ENCODE data around the gene QTRT2.

Gene QTRT2

DNA sequence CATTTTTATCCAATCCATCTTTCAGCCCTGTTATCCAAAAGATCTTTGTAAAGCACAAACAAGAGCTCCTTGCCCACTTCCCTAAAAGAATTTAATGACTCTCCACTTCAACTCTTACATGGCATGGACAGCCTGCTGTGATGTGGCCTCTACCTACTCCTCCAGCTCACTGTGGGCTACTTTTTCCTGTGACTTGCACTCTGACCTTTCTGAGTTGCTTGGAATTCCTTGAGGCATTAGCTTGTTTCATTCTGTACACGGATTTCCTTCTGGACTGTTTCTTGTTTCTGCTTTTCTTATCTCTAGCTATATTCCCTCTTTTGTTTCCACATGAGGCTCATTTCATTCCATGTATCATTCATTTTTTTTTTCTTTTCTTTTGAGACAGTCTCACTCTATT lies 15.2 kb downstream of the QTRT2 start:
- DNase-seq: no peak
- intact Hi-C loops (cut with DNase I): no loop called here

- intact Hi-C loops (cut with DNase I): no loop called here
- DNase-seq: no peak
These were observed 20.2 kb downstream of the QTRT2 start for GRCh38 chr3:114076711-114077110.

- intact Hi-C loops (cut with DNase I): no loop called here
- no peak for DNase-seq
These were observed 21.6 kb downstream of the QTRT2 start for GRCh38 chr3:114078126-114078525.

DNA sequence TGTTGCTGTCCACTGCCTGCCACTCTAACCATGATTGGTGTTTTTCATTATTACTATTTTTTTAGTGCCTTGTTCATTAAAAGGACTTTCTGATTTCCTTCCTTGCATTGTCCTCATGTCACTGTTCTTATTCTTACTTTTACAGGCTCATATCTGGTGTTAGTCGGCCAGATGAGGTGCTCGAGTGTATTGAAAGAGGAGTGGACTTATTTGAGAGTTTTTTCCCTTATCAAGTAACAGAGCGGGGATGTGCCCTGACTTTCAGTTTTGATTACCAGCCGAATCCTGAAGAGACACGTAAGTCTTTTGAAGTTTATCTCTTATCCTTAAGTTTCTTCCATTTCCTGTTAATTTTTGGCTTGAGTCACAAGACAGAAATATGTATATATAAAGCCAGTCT lies 23.2 kb downstream of the QTRT2 start:
- intact Hi-C loops (cut with DNase I): no loop called here
- no peak for DNase-seq

DNA sequence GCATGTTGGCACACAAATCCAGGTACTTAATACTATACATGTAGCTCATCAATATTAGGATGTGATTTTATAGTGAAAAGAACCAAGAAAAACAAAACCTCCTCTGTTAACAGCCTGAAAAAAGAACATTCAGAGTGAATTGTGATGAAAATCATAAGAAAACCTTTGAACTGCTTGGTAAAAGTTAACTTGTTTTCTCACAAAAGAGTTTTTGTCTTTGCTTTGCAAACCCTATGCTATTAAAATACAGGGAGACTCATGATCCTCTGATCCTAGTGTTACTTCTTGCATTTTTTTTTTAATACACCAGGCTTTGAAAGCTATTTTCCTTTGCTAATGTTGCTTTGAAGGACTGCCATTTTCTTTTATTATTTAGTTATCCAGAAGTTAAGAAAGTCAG lies 23.7 kb downstream of the QTRT2 start:
- intact Hi-C loops (cut with DNase I): no loop called here

DNA sequence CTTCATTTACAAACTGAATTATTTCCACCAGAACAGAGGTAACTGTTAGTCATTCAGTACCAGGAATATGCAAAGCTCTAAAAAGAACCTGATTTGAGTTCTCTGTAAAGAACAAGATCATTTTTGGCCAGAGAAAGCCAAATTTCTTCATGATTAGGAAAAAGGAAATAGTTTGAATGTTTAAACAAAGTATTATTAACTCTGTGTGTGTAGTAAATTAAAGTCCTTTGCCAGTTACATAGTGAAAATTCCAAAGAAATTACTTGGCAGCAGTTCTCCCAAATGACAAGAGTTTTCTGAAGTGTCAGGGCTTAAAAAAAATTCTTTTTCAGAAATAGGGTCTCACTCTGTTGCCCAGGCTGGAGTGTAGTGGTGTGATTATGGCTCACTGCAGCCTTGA lies 24.5 kb downstream of the QTRT2 start:
- DNase-seq: no peak
- intact Hi-C loops (cut with DNase I): no loop called here

More for the DNA sequence above, 23.7 kb downstream of the QTRT2 start:
- no peak for DNase-seq

DNA sequence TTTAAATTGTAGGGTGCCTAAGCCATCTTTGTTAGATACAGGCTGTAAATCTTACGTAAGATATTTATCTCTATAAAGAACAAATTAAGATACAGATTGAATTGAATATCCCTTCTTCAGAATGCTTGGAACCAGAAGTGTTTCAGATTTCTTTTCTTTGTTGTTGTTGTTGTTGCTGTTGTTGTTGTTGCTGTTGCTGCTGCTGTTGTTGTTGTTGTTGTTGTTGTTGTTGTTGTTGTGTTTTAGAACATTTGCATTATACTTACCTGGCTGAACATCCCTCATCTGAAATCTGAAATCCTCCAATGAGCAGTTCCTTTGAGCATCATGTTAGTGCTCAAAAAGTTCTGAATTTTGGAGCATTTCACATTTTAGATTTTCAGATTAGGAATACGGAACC lies 26.6 kb downstream of the QTRT2 start:
- no peak for DNase-seq
- intact Hi-C loops (cut with DNase I): no loop called here

- no peak for DNase-seq
- intact Hi-C loops (cut with DNase I): no loop called here
These were observed 29.8 kb downstream of the QTRT2 start for GRCh38 chr3:114086356-114086755.

DNA sequence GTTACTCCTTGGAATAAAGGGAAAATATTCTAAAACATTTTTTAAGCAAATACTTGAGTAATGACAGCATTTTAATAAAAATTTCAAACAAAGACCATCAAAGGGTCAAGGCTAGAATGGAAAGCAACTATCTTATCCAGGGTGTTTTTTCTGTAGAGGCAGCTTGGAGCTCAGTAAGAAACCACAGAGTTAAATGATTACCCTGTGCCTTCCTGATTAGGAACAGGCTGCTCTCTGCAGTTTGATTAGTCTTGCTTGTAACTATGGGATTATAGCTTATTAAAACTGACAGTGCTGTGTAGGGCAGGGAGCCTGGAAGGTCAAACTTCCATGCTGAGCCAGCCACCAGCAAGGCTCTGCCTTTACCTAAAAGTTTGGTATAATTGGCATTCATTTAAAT lies 33.1 kb downstream of the QTRT2 start:
- DNase-seq: no peak
- intact Hi-C loops (cut with DNase I): no loop called here

DNA sequence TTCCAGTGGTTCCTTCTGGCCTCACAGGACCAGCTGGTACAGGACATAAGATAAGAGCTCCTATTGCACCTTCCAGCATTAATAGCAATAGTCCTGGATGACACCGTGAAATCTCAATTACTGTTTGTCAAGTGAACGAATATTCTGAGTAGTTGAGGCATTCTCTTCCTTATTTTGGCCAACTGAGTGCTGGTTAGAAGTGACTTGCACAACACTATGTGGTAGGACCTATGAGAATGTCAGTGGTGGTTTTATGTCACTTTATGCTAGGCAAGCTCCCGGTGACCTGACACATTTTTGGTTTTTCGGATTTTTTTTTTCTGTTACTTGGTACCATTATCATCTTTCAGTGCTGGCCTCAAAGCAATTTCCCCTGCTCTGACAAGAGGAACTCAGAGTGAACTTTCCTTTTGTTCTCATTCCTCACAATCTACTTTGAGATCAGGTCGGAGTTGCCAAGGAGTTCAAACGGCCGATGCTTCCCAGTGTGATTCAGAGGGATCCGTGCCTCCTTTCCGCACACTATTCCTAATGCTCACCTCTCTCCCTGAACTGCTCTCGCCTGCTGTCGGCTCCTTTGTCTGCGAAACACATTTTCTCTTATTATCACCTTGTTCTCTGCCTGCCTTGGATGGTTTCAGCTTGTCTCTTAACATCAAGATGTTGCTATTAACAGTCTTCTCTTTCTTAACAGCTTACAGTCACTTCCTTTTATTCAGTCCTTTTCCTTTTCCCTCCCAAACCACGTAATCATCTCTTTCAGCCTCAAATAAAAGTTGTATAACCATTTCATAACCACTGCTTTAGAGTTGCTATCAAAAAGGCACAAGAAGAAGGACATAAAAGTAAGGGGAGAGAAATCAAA lies 35.8 kb downstream of the QTRT2 start:
- no peak for DNase-seq

GRCh38 chr3:114093016-114093380 lies 36.5 kb downstream of the QTRT2 start:
- no peak for DNase-seq
- intact Hi-C loops (cut with DNase I): no loop called here

More for the DNA sequence above, 35.8 kb downstream of the QTRT2 start:
- intact Hi-C loops (cut with DNase I): no loop called here

GRCh38 chr3:114093596-114093995 lies 37.1 kb downstream of the QTRT2 start:
- intact Hi-C loops (cut with DNase I): no loop called here
- peak in 1 of 10 donors; percentile 10 for DNase-seq

DNA sequence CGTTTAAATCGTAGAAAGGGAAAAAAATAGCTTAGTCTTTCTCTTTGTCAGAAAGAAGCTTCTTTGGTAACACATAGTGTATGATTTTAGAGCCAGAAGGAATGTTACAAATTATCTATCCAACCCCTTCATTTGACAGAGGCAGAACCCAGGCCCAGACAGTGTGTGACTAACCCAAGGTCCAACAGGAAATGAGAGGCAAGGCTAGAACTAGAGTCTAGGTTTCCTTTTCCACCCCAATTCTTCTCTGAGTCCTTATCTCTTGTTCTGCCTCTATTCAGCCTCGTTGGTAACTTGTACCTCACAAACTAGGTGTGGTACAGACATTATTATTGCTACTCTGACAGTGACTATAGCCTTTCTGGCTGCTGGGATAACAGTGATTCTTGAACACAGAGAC lies 39.3 kb downstream of the QTRT2 start:
- no peak for DNase-seq

GRCh38 chr3:114101101-114101500 lies 44.6 kb downstream of the QTRT2 start:
- DNase-seq: no peak
- intact Hi-C loops (cut with DNase I): no loop called here

More for the DNA sequence above, 39.3 kb downstream of the QTRT2 start:
- intact Hi-C loops (cut with DNase I): no loop called here

- no peak for DNase-seq
- intact Hi-C loops (cut with DNase I): no loop called here
These were observed 46.6 kb downstream of the QTRT2 start for GRCh38 chr3:114103181-114103580.

DNA sequence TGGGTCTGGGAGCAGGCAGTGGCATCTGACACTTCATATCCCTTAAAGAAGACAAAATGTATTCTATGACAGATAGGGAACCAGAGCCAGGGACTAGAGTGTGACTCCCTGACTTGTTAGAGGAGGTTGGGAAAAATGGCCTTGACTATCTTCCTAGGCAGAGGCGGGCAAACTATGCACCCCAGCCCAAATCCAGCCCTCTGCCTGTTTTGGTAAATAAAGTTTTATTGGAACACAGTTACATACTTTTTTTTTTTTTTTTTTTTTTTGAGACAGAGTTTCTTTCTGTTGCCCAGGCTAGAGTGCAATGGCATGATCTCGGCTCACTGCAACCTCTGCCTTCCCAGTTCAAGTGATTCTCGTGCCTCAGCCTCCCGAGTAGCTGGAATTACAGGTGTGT lies 47.3 kb downstream of the QTRT2 start:
- intact Hi-C loops (cut with DNase I): no loop called here
- no peak for DNase-seq

DNA sequence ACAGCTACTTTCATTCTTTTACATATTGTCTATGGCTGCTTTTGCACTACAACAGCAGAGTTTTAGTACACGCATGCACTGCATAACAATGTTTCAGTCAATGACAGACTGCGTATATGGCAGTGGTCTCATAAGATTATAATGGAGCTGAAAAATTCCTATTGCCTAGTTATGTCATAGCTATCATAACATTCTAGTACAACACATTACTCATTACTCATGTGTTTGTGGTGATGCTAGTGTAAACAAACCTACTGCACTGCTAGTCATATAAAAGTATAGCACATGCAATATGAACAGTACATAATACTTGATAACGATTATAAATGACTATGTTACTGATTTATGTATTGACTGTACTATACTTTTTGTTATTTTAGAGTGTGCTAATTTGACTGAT lies 47.9 kb downstream of the QTRT2 start:
- intact Hi-C loops (cut with DNase I): no loop called here

GRCh38 chr3:114108137-114108536 lies 51.6 kb downstream of the QTRT2 start:
- DNase-seq: no peak
- intact Hi-C loops (cut with DNase I): no loop called here

More for the DNA sequence above, 47.9 kb downstream of the QTRT2 start:
- DNase-seq: no peak

DNA sequence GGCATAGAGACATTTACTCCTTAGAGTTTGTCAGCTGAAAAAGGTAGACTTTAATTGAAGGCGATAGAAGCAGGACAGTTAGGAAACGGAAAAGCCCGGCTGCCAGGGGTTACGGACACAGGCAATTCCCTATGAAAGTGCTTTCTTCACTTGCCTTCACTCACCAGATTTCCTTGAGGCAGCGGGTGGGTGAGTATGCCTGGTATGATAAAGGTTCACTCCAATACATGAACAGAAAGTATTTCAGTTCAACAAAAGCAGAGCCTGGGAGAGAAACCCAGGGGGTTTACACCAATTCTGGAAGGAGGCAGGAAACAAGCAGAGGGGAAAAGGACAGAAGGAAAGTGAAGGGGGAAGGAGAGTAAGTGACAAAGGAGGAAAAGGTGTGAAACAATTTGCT lies 53.9 kb downstream of the QTRT2 start:
- DNase-seq: no peak
- intact Hi-C loops (cut with DNase I): no loop called here

DNA sequence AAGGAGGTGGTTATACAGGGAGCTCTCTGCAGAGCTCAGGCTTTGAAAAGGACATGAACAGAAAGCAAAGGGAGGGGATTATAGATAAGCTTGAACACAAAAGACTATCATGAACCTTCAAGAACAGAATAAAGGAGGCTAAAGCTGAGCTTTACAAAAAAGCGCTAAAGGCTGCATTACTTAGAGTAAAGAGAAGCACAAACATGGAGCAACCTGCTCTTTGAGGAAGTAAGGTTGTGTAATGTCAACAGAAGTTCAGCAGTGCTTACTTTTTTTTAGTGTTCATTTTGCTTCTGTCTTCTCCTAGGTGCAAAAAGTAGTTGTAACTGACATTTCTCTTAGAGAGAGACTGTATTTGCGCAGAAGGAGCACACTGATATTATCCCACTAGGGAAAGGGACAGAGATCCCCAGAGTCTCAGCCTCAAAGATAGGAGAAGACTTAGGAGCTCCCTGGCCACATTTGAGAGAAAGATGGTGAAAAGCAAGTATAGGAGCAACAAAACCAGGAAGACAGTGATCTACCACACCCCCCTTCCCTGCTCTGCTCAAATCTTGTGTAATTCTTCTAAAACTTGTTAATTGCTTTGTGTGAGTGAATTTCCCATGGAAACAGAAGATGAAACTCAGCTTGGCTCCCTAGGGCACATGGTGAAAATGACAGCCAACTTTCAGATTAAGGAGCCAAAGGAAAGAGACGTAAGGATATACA lies 54.7 kb downstream of the QTRT2 start:
- no peak for DNase-seq
- intact Hi-C loops (cut with DNase I): no loop called here

GRCh38 chr3:114112696-114113095 lies 56.2 kb downstream of the QTRT2 start:
- DNase-seq: no peak
- intact Hi-C loops (cut with DNase I): no loop called here

DNA sequence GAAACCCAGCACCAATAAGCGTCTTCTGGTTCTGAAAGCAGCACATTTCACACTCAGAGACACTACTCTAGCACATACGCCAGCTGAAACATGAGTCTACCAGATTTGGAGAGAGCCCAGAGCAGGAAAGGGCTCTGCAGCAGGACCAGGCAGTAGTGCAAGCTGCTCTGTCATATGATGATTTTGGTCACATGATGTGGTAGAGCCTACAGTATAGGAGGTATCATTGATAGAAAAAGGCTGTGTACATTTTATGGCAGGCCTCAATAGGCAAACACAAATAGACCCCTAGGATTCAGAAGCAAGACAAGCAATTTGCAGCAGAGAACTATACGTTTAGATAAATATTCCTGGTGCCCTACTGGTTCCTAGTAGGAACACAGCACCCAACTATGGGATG lies 58.2 kb downstream of the QTRT2 start:
- no peak for DNase-seq
- intact Hi-C loops (cut with DNase I): no loop called here
